IMR-90 (cell line): Measurements from ENCODE around the gene KIAA0232. TPM values are rescaled to one million over a fixed set of nuclear protein-coding genes. Genes with fewer than 3 reads are reported as not detected.

Experiments used
- ATAC-seq: fragments of 200-7000 bp; cut with Tn5 transposase; 2 replicates; pipeline ENCODE4 v1.9.1; 2020; ENCODE audit warnings: low read depth, mild to moderate bottlenecking, moderate library complexity
- BruUV-seq: library from RNA; stranded (reverse); fragments of 400-500 nt; replicated peaks from 2 replicates; lab custom pipeline; 2021; lab: Mats Ljungman, UMichigan
- CTCF ChIA-PET: fragments of 300-600 bp; formaldehyde crosslinking; extraction: SDS; loops from one replicate; lab custom pipeline; 2021; ENCODE audit warnings: antibody characterized with exemption; lab: Yijun Ruan, JAX
- POLR2A ChIA-PET: fragments of 300-600 bp; sonication (Branson Sonifier 250); formaldehyde crosslinking; loops from one replicate; lab custom pipeline; 2022; ENCODE audit warnings: antibody characterized with exemption; ENCODE audit not compliant: unreplicated experiment; lab: Charles Lee
- DNase-seq: peaks from one replicate; pipeline ENCODE4 v3.0.0; 2013
- H2AFZ ChIP-seq: replicated peaks from 2 replicates; pipeline ENCODE3; 2013; ENCODE audit warnings: low read length, mild to moderate bottlenecking; ENCODE audit not compliant: poor library complexity
- H2AK5ac ChIP-seq: 2 replicates; pipeline ENCODE4 v1.6.1; 2013; ENCODE audit warnings: low read depth, low read length, inconsistent platforms
- H2AK9ac ChIP-seq: replicated peaks from 2 replicates; pipeline ENCODE3; 2013; ENCODE audit warnings: mild to moderate bottlenecking, low read depth, low read length, moderate library complexity; ENCODE audit not compliant: poor library complexity
- H2BK120ac ChIP-seq: 2 replicates; pipeline ENCODE4 v1.6.1; 2013; ENCODE audit warnings: low read depth, low read length, inconsistent platforms
- H2BK15ac ChIP-seq: 3 replicates; pipeline ENCODE4 v1.6.1; 2013; ENCODE audit warnings: low read depth, low read length, inconsistent platforms
- H2BK20ac ChIP-seq: 2 replicates; pipeline ENCODE4 v1.6.1; 2013; ENCODE audit warnings: low read depth, mild to moderate bottlenecking, inconsistent platforms, low read length, moderate library complexity
- H2BK5ac ChIP-seq: 2 replicates; pipeline ENCODE4 v1.6.1; 2013; ENCODE audit warnings: mild to moderate bottlenecking, low read depth, low read length, inconsistent platforms; ENCODE audit not compliant: poor library complexity, severe bottlenecking
- H3K14ac ChIP-seq: replicated peaks from 2 replicates; pipeline ENCODE4 v1.6.1; 2013; ENCODE audit warnings: low read depth, low read length, inconsistent platforms
- H3K18ac ChIP-seq: 2 replicates; pipeline ENCODE4 v1.6.1; 2013; ENCODE audit warnings: low read depth, low read length, control low read depth
- H3K23ac ChIP-seq: 2 replicates; pipeline ENCODE4 v1.6.1; 2013; ENCODE audit warnings: low read depth, low read length, inconsistent platforms
- H3K27ac ChIP-seq: 2 replicates; pipeline ENCODE4 v1.5.1; 2013; ENCODE audit warnings: mild to moderate bottlenecking, control low read depth, low read length; ENCODE audit not compliant: insufficient read depth
- H3K27me3 ChIP-seq: 2 replicates; pipeline ENCODE4 v1.6.1; 2013; ENCODE audit warnings: low read length; ENCODE audit not compliant: control insufficient read depth, insufficient read depth
- H3K36me3 ChIP-seq: 2 replicates; pipeline ENCODE4 v1.6.1; 2013; ENCODE audit warnings: low read length, mixed read lengths; ENCODE audit not compliant: control insufficient read depth, insufficient read depth
- H3K4ac ChIP-seq: 2 replicates; pipeline ENCODE4 v1.6.1; 2013; ENCODE audit warnings: low read depth, low read length, inconsistent platforms
- H3K4me1 ChIP-seq: 2 replicates; pipeline ENCODE4 v1.6.1; 2013; ENCODE audit warnings: low read length, mixed read lengths; ENCODE audit not compliant: control insufficient read depth, insufficient read depth
- H3K4me2 ChIP-seq: 2 replicates; pipeline ENCODE4 v1.6.1; 2013; ENCODE audit warnings: low read depth, mild to moderate bottlenecking, control low read depth, low read length, moderate library complexity
- H3K4me3 ChIP-seq: 2 replicates; pipeline ENCODE4 v1.5.1; 2013; ENCODE audit warnings: low read depth, mild to moderate bottlenecking, control low read depth, low read length, moderate library complexity; ENCODE audit not compliant: insufficient read depth
- H3K56ac ChIP-seq: 2 replicates; pipeline ENCODE4 v1.6.1; 2013; ENCODE audit warnings: low read length, inconsistent platforms; ENCODE audit not compliant: insufficient read depth; ENCODE audit errors: extremely low read depth
- H3K79me1 ChIP-seq, 2 experiments: 2 replicates each; pipeline ENCODE4 v1.6.1; 2013; ENCODE audit warnings: low read length in 2 of 2, inconsistent platforms in 1 of 2, low read depth in 1 of 2
- H3K9ac ChIP-seq: 2 replicates; pipeline ENCODE4 v1.6.1; 2013; ENCODE audit warnings: low read depth, low read length, control low read depth
- H3K9me1 ChIP-seq: 2 replicates; pipeline ENCODE4 v1.6.1; 2013; ENCODE audit warnings: low read length, inconsistent platforms; ENCODE audit not compliant: insufficient read depth
- H3K9me3 ChIP-seq: 2 replicates; pipeline ENCODE4 v1.6.1; 2013; ENCODE audit warnings: low read length; ENCODE audit not compliant: control insufficient read depth, insufficient read depth
- H4K20me1 ChIP-seq: 2 replicates; pipeline ENCODE4 v1.6.1; 2013; ENCODE audit warnings: low read length, inconsistent platforms; ENCODE audit not compliant: insufficient read depth
- H4K5ac ChIP-seq: 2 replicates; pipeline ENCODE4 v1.6.1; 2013; ENCODE audit warnings: mild to moderate bottlenecking, low read depth, low read length, control low read depth
- H4K8ac ChIP-seq, 2 experiments: 2 replicates each; pipeline ENCODE4 v1.6.1; 2013; ENCODE audit warnings: low read depth in 2 of 2, low read length in 2 of 2, control low read depth in 1 of 2, inconsistent platforms in 1 of 2
- H4K91ac ChIP-seq: 2 replicates; pipeline ENCODE4 v1.6.1; 2013; ENCODE audit warnings: low read depth, low read length, inconsistent platforms; ENCODE audit not compliant: insufficient read depth
- BHLHE40 ChIP-seq: fragments of 150-350 bp; IDR thresholded peaks from 2 replicates; pipeline ENCODE4 v1.6.1; 2016; ENCODE audit warnings: mild to moderate bottlenecking, low read depth, low read length
- CEBPB ChIP-seq: IDR thresholded peaks from 2 replicates; pipeline ENCODE4 v1.6.1; 2012; ENCODE audit warnings: low read depth, low read length, improper control_type of control experiment
- CHD1 ChIP-seq: IDR thresholded peaks from 2 replicates; pipeline ENCODE4 v1.6.1; 2012; ENCODE audit warnings: low read depth, low read length, improper control_type of control experiment
- CTCF ChIP-seq: conservative IDR thresholded peaks from 2 replicates; pipeline ENCODE4 v1.5.1; 2012; ENCODE audit warnings: mild to moderate bottlenecking, low read depth, low read length, improper control_type of control experiment
- MAFK ChIP-seq: IDR thresholded peaks from 2 replicates; pipeline ENCODE4 v1.6.1; 2012; ENCODE audit warnings: low read depth, low read length, improper control_type of control experiment
- MAZ ChIP-seq: IDR thresholded peaks from 2 replicates; pipeline ENCODE4 v1.6.1; 2012; ENCODE audit warnings: low read depth, mild to moderate bottlenecking, low read length, improper control_type of control experiment, moderate library complexity, borderline replicate concordance
- MXI1 ChIP-seq: IDR thresholded peaks from 2 replicates; pipeline ENCODE4 v1.6.1; 2012; ENCODE audit warnings: low read depth, mild to moderate bottlenecking, low read length, moderate library complexity, borderline replicate concordance
- NFE2L2 ChIP-seq: fragments of 150-350 bp; IDR thresholded peaks from 2 replicates; pipeline ENCODE4 v1.6.1; 2016; ENCODE audit warnings: low read depth, mild to moderate bottlenecking, low read length
- POLR2A ChIP-seq: IDR thresholded peaks from 2 replicates; pipeline ENCODE4 v1.6.1; 2012; ENCODE audit warnings: mild to moderate bottlenecking, low read depth, low read length
- RAD21 ChIP-seq: IDR thresholded peaks from 2 replicates; pipeline ENCODE4 v1.6.1; 2012; ENCODE audit warnings: low read length, improper control_type of control experiment
- RCOR1 ChIP-seq: IDR thresholded peaks from 2 replicates; pipeline ENCODE4 v1.6.1; 2012; ENCODE audit warnings: mild to moderate bottlenecking, low read length, improper control_type of control experiment; ENCODE audit not compliant: insufficient replicate concordance
- RFX5 ChIP-seq: IDR thresholded peaks from 2 replicates; pipeline ENCODE4 v1.8.0; 2012; ENCODE audit warnings: low read depth, mild to moderate bottlenecking, low read length, moderate library complexity
- SMC3 ChIP-seq: fragments of 150-350 bp; IDR thresholded peaks from 2 replicates; pipeline ENCODE4 v1.6.1; 2016; ENCODE audit warnings: low read depth, mild to moderate bottlenecking, antibody characterized with exemption, low read length, moderate library complexity
- WGBS, 2 experiments: methylation state at CpG; one replicate each; pipeline versions ENCODE4 v1.1.5 to v1.1.7; 2013; ENCODE audit warnings: missing lambda C conversion rate in 2 of 2; ENCODE audit not compliant: insufficient read length in 1 of 2; ENCODE audit errors: extremely low coverage in 2 of 2; 5-methylcytosine and 5-hydroxymethylcytosine counted together
- dilution Hi-C: fragments of 300-500 bp; cut with HindIII; formaldehyde crosslinking; loops from one replicate; pipeline ENCODE4 v1.14.3; 2018; ENCODE audit warnings: low sequenced_read_pairs; ENCODE audit not compliant: unreplicated experiment
- in situ Hi-C: fragments of 300-500 bp; cut with MboI; formaldehyde crosslinking; loops from 3 replicates; pipeline ENCODE4 v1.14.3; 2019; ENCODE audit warnings: low sequenced_read_pairs, inconsistent platforms, mixed read lengths
- intact Hi-C: fragments of 100-400 bp; cut with micrococcal nuclease; formaldehyde crosslinking; loops from 2 replicates; pipeline ENCODE4 v1.10.0; 2022
- polyA plus RNA-seq, 3 experiments: library from polyadenylated mRNA; depleted of rRNA; stranded (reverse); fragments of >200 nt; gene quantifications; 2 replicates each; pipeline ENCODE4 v1.2.3, GENCODE V29; 2012; ENCODE audit warnings: low replicate concordance in 1 of 3
- total RNA-seq: library from RNA; depleted of rRNA; stranded (reverse); fragments of >200 nt; gene quantifications from 2 replicates; pipeline ENCODE4 v1.2.3, GENCODE V29; 2012
- TF ChIP-seq, protein P1 (sequence below): fragments of 150-350 bp; IDR thresholded peaks from 2 replicates; pipeline ENCODE4 v1.6.1; 2017; ENCODE audit warnings: mild to moderate bottlenecking, antibody characterized with exemption, low read length, low read depth
- TF ChIP-seq, protein P2 (sequence below): fragments of 150-350 bp; IDR thresholded peaks from 2 replicates; pipeline ENCODE4 v1.6.1; 2016; ENCODE audit warnings: low read depth, mild to moderate bottlenecking, low read length, moderate library complexity, borderline replicate concordance

KIAA0232 gene
- total and polyA plus RNA-seq, 2 of the 4 experiments (the other 2 are of a cell fraction), result 6.8 to 19.5 TPM

- CTCF ChIA-PET, result no interaction called here
- no peak overlapping the region for H2BK5ac ChIP-seq
- BruUV-seq, result no TSS peak
- H3K27me3 ChIP-seq, result peaks cover 24% of the 10 kb centered on the region
- H2AK5ac ChIP-seq, result no peak overlapping the region
- ATAC-seq (no peak), DNase-seq (no peak)
- no peak overlapping the region for H3K4me3 ChIP-seq
- POLR2A ChIA-PET, result no interaction called here
- no peak overlapping the region for H2BK15ac ChIP-seq
- no peak overlapping the region for H3K14ac ChIP-seq
- H4K8ac ChIP-seq, result no peak overlapping the region
- intact Hi-C loops (no loop called here), dilution Hi-C loops (no loop called here), in situ Hi-C loops (no loop called here)
- H3K27ac ChIP-seq, result no peak overlapping the region
- WGBS, 2 experiments, result 60% methylated on average over 2 of the region's 7 CpGs; no CpG with 5 or more reads in 1 of the 2 experiments
- no peaks in the 10 kb centered on the region for H3K79me1 ChIP-seq
- no peak overlapping the region for H2AK9ac ChIP-seq
- TF ChIP-seq RFX5, result no peak
- TF ChIP-seq NFE2L2, result no peak
- TF ChIP-seq SMC3, result no peak
- no peak for TF ChIP-seq BHLHE40
- no peak for TF ChIP-seq RAD21
- TF ChIP-seq CEBPB, result no peak
- TF ChIP-seq CTCF, result no peak
- TF ChIP-seq CHD1, result no peak
- TF ChIP-seq MAFK, result no peak
- TF ChIP-seq, protein P1, sequence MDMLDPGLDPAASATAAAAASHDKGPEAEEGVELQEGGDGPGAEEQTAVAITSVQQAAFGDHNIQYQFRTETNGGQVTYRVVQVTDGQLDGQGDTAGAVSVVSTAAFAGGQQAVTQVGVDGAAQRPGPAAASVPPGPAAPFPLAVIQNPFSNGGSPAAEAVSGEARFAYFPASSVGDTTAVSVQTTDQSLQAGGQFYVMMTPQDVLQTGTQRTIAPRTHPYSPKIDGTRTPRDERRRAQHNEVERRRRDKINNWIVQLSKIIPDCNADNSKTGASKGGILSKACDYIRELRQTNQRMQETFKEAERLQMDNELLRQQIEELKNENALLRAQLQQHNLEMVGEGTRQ, result no peak
- TF ChIP-seq POLR2A, result no peak
- TF ChIP-seq MAZ, result no peak
- no peak for TF ChIP-seq RCOR1
- TF ChIP-seq MXI1, result no peak
- TF ChIP-seq, protein P2, sequence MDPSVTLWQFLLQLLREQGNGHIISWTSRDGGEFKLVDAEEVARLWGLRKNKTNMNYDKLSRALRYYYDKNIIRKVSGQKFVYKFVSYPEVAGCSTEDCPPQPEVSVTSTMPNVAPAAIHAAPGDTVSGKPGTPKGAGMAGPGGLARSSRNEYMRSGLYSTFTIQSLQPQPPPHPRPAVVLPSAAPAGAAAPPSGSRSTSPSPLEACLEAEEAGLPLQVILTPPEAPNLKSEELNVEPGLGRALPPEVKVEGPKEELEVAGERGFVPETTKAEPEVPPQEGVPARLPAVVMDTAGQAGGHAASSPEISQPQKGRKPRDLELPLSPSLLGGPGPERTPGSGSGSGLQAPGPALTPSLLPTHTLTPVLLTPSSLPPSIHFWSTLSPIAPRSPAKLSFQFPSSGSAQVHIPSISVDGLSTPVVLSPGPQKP, result no peak
- no peak overlapping the region for H3K56ac ChIP-seq
- H3K4me2 ChIP-seq, result no peak overlapping the region
- no peak overlapping the region for H3K9ac ChIP-seq
- no peak overlapping the region for H2BK20ac ChIP-seq
- no peak overlapping the region for H2BK120ac ChIP-seq
- H3K36me3 ChIP-seq, result no peaks in the 10 kb centered on the region
- no peaks in the 10 kb centered on the region for H3K9me1 ChIP-seq
- no peaks in the 10 kb centered on the region; the same call in 1 of the 2 replicates for H3K9me3 ChIP-seq
- no peak overlapping the region for H3K4ac ChIP-seq
- H3K4me1 ChIP-seq, result peaks cover 3% of the 10 kb centered on the region
- no peak overlapping the region for H2AFZ ChIP-seq
- no peak overlapping the region for H4K5ac ChIP-seq
- no peaks in the 10 kb centered on the region for H4K20me1 ChIP-seq
- no peak overlapping the region for H4K91ac ChIP-seq
- no peak overlapping the region for H3K23ac ChIP-seq
- no peak overlapping the region for H3K18ac ChIP-seq
These were observed 12.5 kb upstream of the KIAA0232 start for GRCh38 chr4:6769989-6770420.
